HFFc6 (cell line): ENCODE results near the gene FKBP9. TPM values are rescaled to one million over a fixed set of nuclear protein-coding genes. Genes with fewer than 3 reads are reported as not detected.

ENCODE experiments used
- DNase-seq: peaks from one replicate; pipeline ENCODE4 v3.0.0-alpha.2; 2018
- H3K27ac Mint-ChIP-seq: 2 replicates; pipeline ENCODE4 v1.8.0; 2020; ENCODE audit warnings: mild to moderate bottlenecking, mixed read lengths
- H3K27me3 Mint-ChIP-seq: 2 replicates; pipeline ENCODE4 v1.8.0; 2021; ENCODE audit warnings: mild to moderate bottlenecking, moderate library complexity, mixed read lengths; ENCODE audit not compliant: insufficient read depth
- H3K36me3 Mint-ChIP-seq: 2 replicates; pipeline ENCODE4 v1.8.0; 2021; ENCODE audit warnings: low read depth, mixed read lengths
- H3K4me1 Mint-ChIP-seq: 2 replicates; pipeline ENCODE4 v1.8.0; 2020; ENCODE audit warnings: low read depth, mixed read lengths
- H3K4me3 Mint-ChIP-seq: 2 replicates; pipeline ENCODE4 v1.8.0; 2020; ENCODE audit warnings: mild to moderate bottlenecking, moderate library complexity, mixed read lengths
- H3K9me3 Mint-ChIP-seq: 2 replicates; pipeline ENCODE4 v1.8.0; 2020; ENCODE audit warnings: mild to moderate bottlenecking, mixed read lengths
- CTCF ChIP-seq: fragments of 200-600 bp; sonication (generic); IDR thresholded peaks from 2 replicates; pipeline ENCODE4 v1.5.0; 2021; ENCODE audit warnings: antibody characterized with exemption, mild to moderate bottlenecking
- total RNA-seq, 6 experiments: library from RNA; stranded (reverse); fragmentation: NEBNext Ultra II Directional; extraction: Animal tissue kit (Norgen Biotek cat#: 25700); gene quantifications; 2 replicates in 1 of 6; 3 replicates in 5 of 6; pipeline ENCODE4 v1.2.3, GENCODE V29; 2021

Gene FKBP9
- total RNA-seq, 6 experiments from 2014 or later = 196 to 241 (median 214) TPM

- Mint-ChIP-seq H3K27ac (peak overlapping the region; percentile 88), H3K9me3 (peaks cover 11% of the 10 kb centered on the region), H3K4me3 (peak overlapping the region; percentile 100), H3K36me3 (peaks cover 24% of the 10 kb centered on the region), H3K27me3 (peaks cover 2% of the 10 kb centered on the region; the same call in 1 of the 2 replicates), H3K4me1 (peaks cover 32% of the 10 kb centered on the region)
- peak; percentile 57 for DNase-seq
- peak; percentile 81 for TF ChIP-seq CTCF
Observed at GRCh38 chr7:32942415-32943251, 14.6 kb upstream of the FKBP9 start.

- Mint-ChIP-seq H3K27ac (no peak overlapping the region), H3K4me3 (peak overlapping the region; percentile 75), H3K27me3 (peaks cover 2% of the 10 kb centered on the region; the same call in 1 of the 2 replicates), H3K9me3 (peaks cover 19% of the 10 kb centered on the region), H3K36me3 (peaks cover 31% of the 10 kb centered on the region), H3K4me1 (peaks cover 24% of the 10 kb centered on the region)
- peak; percentile 41; the same call in 1 of the 2 replicates for TF ChIP-seq CTCF
- DNase-seq = no peak
Observed at GRCh38 chr7:32943252-32944030, 13.8 kb upstream of the FKBP9 start.

GRCh38 chr7:32947420-32947983 lies 9.7 kb upstream of the FKBP9 start:
- H3K27me3 Mint-ChIP-seq = no peaks in the 10 kb centered on the region
- no peaks in the 10 kb centered on the region for H3K4me1 Mint-ChIP-seq
- TF ChIP-seq CTCF = no peak
- peaks cover 25% of the 10 kb centered on the region for H3K9me3 Mint-ChIP-seq
- DNase-seq = no peak
- no peak overlapping the region for H3K4me3 Mint-ChIP-seq
- peaks cover 15% of the 10 kb centered on the region for H3K36me3 Mint-ChIP-seq
- H3K27ac Mint-ChIP-seq = no peak overlapping the region

GRCh38 chr7:32948202-32948601 lies 9.0 kb upstream of the FKBP9 start:
- H3K4me3 Mint-ChIP-seq = no peak overlapping the region
- H3K36me3 Mint-ChIP-seq = peaks cover 15% of the 10 kb centered on the region
- no peak overlapping the region for H3K27ac Mint-ChIP-seq
- peaks cover 25% of the 10 kb centered on the region for H3K9me3 Mint-ChIP-seq
- no peak for TF ChIP-seq CTCF
- no peaks in the 10 kb centered on the region; the same call in 1 of the 2 replicates for H3K27me3 Mint-ChIP-seq
- no peaks in the 10 kb centered on the region for H3K4me1 Mint-ChIP-seq
- no peak for DNase-seq

- Mint-ChIP-seq H3K27me3 (no peaks in the 10 kb centered on the region; the same call in 1 of the 2 replicates), H3K9me3 (peaks cover 11% of the 10 kb centered on the region), H3K4me1 (peaks cover 5% of the 10 kb centered on the region; the same call in 1 of the 2 replicates), H3K27ac (no peak overlapping the region), H3K36me3 (peaks cover 10% of the 10 kb centered on the region), H3K4me3 (no peak overlapping the region)
- TF ChIP-seq CTCF = no peak
- DNase-seq = no peak
Observed at GRCh38 chr7:32952876-32953275, 4.4 kb upstream of the FKBP9 start.
